ENCODE measurements around the gene MUC13.

The MUC13 gene

GRCh38 chr3:124873226-124873625 lies 61.3 kb downstream of the MUC13 start:
- no peak for DNase-seq (ENCODE audit: low read depth)

DNA sequence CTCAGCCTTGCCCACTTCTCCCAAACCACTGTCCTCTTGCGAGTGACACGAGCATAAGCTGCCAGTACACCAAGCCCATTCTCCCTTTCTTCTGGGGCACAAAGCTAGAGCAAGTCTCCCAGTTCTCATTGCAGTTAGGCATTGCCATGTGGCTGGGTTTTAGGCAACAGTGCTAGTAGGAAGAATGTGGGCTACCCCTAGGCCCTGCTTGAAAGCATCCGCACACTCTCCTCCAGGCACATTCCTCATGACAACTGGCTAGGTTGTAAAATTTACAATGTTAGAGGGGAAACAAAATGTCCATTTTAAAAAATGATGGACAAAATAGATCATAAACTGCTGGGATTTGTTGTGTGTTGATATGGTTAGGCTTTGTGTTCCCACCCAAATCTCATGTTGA lies 67.0 kb downstream of the MUC13 start:
- DNase-seq (ENCODE audit: low read depth): no peak

DNA sequence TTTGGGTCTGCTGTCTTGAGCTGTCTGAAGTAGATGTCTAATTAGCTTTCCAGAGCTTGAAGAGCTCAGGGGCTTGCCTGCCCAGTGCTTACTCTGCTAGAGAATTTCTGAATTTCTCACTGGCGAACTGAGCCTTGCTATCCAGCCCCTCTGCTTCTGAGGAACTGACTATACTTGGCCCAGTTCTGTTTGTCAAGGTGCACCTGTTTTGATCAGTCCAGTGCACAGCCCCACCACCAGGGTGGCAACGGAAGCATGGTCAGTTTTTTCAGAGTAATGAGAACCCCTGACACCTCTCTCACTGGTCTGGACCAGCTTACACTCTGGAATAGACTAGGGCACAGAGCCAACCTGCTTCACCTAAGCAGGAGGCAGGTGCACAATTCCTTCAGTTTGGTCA lies 72.5 kb downstream of the MUC13 start:
- no peak for DNase-seq (ENCODE audit: low read depth)

GRCh38 chr3:124861041-124861440 lies 73.5 kb downstream of the MUC13 start:
- no peak for DNase-seq (ENCODE audit: low read depth)

DNA sequence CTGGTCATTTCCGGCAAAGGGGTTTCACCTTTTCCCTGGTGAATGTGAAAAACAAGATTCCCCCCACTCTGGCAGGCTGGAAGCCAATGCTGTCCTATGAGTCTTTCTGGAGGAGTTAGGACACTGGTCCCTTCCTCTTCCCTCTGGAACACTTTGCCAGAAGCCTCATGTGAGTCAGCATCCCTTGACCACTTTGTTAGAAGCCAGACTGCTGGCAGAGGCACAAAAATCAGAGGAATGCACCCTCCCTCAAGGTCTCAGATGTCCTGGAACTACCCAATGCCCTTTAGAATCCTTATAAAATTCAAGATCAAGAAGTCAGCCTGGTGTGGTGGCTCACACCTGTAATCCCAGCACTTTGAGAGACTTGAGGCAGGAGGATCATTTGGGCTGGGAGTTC lies 74.0 kb downstream of the MUC13 start:
- no peak for DNase-seq (ENCODE audit: low read depth)

- no peak for DNase-seq (ENCODE audit: low read depth)
Measured at GRCh38 chr3:124859025-124859424, 75.5 kb downstream of the MUC13 start.

DNA sequence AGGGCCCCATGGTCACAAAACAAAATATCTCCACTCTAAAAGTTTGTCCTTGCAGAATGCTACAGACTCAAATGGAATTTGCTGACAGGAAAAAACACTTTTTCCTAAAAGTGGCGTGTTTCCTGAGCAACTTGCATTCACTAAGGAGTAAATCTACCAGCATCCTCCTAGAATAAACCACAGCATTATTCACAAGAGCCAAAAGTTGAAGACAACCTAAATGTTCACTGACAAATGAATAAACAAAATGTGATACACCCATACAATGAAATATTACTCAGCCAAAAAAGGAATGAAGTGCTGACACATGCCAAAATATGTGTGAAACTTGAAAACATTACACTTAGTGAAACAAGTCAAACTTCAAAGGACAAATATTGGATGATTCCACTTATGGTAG lies 76.3 kb downstream of the MUC13 start:
- DNase-seq (ENCODE audit: low read depth): no peak

- DNase-seq (ENCODE audit: low read depth): no peak
Measured at GRCh38 chr3:124856677-124857076, 77.9 kb downstream of the MUC13 start.
